HG03520 (cell line): ENCODE results near the gene GNA12.
A peak's percentile ranks its signal among the peaks of the same experiment; 100 is the strongest.

Source experiments
- ATAC-seq: cut with Tn5 transposase; IDR thresholded peaks from one replicate; pipeline ENCODE4 v1.9.1; 2021; ENCODE audit warnings: mild to moderate bottlenecking, moderate library complexity; ENCODE audit not compliant: unreplicated experiment

Gene GNA12

GRCh38 chr7:2840458-2840857 lies 3.6 kb downstream of the GNA12 start:
- no peak for ATAC-seq

GRCh38 chr7:2838873-2839578 lies 5.1 kb downstream of the GNA12 start:
- peak; percentile 54 for ATAC-seq

DNA sequence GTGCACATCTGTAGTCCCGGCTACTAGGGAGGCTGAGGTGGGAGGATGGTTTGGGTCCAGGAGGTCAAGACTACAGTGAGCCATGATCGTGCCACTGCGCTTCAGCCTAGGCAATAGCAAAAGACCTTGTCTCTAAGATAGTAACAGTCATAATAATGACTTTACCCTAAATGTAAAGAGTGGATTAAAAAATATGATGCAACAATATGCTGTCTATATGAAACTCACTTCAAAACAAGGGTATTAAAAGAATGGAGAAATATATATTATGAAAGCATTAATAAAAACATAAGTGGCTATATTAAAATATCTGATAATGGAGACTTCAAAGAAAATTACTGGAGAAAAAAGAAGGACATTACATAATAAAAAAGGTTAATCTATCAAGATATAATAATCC lies 5.7 kb downstream of the GNA12 start:
- ATAC-seq = no peak

- no peak for ATAC-seq
Observed at GRCh38 chr7:2837496-2837895, 6.6 kb downstream of the GNA12 start.

DNA sequence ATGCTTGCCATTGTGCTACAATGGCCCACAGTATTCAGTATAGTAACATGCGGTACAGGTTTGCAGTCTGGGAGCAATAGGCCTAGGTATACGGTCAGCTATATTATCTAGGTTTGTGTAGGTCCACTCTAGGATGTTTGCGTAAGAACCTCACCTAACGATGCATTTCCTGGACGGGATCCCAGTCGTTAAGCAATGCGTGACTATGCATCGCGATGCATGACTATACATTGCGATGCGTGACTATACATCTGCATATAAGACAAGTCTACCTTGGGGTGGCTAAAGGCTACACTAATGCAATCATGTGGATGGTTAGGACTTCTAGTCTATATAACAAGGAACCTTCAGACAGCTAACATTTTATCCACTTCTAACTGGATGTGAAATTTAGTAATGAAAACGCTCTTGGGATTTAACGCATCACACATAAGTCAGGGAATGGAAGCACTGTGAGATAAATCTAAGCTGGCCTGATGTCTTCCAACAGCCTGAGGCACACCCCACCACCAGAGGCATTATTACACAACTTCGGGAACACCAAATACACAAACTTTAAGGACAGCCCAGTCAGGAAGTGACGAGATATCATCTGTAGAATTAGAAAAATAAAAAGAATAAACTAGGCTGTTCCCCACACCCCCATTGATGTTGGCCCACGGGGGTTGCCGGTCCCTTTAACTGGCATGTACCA lies 9.2 kb downstream of the GNA12 start:
- ATAC-seq = no peak

GRCh38 chr7:2833083-2833910 lies 10.8 kb downstream of the GNA12 start:
- ATAC-seq = no peak

- ATAC-seq = no peak
Observed at GRCh38 chr7:2832461-2832860, 11.6 kb downstream of the GNA12 start.

GRCh38 chr7:2830609-2831376 lies 13.3 kb downstream of the GNA12 start:
- ATAC-seq = no peak

DNA sequence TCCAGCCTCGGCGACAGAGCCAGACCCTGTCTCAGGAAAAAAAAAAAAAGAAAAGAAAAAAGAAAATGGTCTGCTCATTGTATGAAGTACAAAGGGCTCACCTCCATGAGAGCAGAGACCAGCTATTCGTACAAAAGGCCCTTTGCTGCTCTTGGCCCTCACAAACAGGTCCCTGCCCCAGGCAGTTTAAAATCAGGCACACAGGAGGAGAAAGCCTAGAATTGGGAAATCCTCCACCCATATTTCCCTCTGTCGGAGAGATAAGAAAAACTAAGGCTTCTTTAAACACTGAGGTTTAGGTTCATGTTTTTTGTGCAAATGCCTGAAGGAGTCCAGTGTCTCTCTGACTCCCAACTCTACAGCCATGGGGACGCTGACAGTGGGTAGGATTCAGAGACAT lies 15.1 kb downstream of the GNA12 start:
- no peak for ATAC-seq

DNA sequence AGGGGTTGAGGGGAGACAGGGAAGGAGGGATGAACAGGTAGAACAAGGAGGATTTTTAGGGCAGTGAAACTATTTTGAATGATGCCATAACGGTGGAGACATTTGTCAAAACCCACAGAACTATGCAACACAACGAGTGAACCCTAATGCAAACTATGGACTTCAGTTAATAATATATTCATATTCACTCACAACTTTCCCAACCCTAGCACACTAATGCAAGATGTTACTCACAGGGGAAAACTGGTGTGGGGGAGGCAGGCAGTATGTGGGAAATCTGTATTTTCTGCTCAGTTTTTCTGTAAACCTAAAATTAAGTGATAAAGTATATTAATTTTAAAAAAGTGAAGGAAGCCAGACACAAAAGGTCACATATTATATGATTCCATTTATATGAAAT lies 17.3 kb downstream of the GNA12 start:
- no peak for ATAC-seq

GRCh38 chr7:2825559-2826227 lies 18.4 kb downstream of the GNA12 start:
- no peak for ATAC-seq

GRCh38 chr7:2824678-2825461 lies 19.2 kb downstream of the GNA12 start:
- ATAC-seq = no peak

DNA sequence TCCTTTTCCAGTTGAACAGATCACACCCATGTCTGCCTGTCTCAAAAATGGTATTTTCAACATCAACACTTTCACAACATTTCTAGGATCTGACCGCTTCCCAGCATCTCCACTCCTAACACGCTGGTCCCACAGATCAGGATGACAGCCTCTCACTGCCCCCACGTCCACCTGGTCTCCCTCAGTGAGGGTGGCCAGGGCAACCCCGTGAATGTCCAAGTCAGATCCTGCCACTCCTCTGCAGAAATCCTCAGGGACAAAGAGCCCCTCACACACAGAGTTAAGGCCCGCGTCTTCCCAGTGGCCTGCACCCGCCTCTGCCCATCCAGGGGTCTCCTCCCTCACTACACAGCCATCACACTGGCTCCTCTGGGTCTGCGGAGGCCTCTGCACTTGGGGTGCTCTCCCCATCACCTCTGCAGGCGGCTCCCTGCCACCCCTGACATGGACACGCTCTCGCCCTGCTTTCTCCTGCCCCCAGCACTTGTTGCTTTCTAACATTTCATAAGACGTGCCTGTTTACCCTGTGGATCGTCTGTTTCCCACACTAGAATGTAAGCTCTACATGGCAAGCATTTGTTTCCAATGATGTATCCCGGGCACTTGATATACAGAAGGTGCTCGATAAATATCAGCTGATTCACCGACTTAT lies 20.0 kb downstream of the GNA12 start:
- no peak for ATAC-seq

DNA sequence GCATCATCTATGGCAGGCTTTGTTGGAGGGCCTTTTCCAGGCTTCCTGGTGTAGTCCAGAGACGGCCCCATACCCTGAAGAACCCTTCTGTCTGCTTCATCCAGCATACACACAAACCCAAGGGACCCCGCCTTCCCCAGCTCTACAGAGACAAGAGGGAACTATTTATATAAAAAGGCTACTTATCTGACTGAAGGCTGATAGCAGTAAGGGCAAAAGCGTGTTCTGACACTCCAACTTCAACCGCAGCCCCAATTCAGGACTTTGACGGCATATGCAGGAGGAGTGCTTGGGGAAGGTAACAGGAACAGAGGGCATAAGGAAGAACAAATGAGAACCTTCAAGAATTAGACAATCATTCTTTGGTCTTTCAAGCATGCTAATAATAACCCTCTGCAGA lies 21.0 kb downstream of the GNA12 start:
- no peak for ATAC-seq

GRCh38 chr7:2821842-2822507 lies 22.1 kb downstream of the GNA12 start:
- ATAC-seq = no peak

GRCh38 chr7:2821161-2821841 lies 22.8 kb downstream of the GNA12 start:
- peak; percentile 41 for ATAC-seq

- ATAC-seq = no peak
Observed at GRCh38 chr7:2820508-2820934, 23.6 kb downstream of the GNA12 start.

DNA sequence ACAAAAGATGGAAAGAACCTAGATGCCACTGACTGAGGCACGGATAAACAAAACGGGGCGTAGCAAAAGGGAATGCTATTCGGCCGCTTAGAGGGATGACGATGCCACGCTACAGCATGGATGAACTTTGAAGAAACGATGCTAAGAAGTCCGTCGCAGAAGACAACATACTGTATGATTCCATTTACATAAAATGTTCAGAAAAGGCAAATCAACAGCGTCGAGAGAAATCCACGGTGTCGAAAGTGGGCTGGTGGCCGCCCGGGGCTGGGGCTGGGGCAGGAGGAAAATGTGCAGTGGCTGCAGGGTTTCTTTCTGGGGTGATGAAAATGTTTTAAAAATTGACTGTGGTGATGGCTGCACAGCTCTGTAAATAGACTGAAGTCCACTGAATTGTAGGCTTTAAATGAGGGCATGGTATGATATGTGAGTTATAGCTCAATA lies 24.1 kb downstream of the GNA12 start:
- ATAC-seq = no peak
